H1 (cell line): ENCODE data around the gene CLEC4F. TPM values are rescaled to one million over a fixed set of nuclear protein-coding genes. Genes with fewer than 3 reads are reported as not detected.

ENCODE experiments used
- CTCF ChIA-PET: fragments of 300-600 bp; sonication (Branson Sonifier 250); formaldehyde crosslinking; loops from one replicate; lab custom pipeline; 2021; ENCODE audit not compliant: partially characterized antibody; lab: Charles Lee
- POLR2A ChIA-PET: fragments of 300-600 bp; sonication (Branson Sonifier 250); formaldehyde crosslinking; loops from one replicate; lab custom pipeline; 2021; ENCODE audit warnings: inconsistent platforms; ENCODE audit not compliant: partially characterized antibody; lab: Charles Lee
- DNase-seq, 2 experiments: peaks; one replicate each; pipeline versions ENCODE4 v3.0.0 to v3.0.0-alpha.2; 2010 to 2022; ENCODE audit warnings: low spot score in 2 of 2, low read depth in 1 of 2, mixed read lengths in 1 of 2
- FAIRE-seq: peaks from 2 replicates; lab custom pipeline; 2011; peaks lifted over from hg19 to GRCh38; lab: Jason Lieb, UNC
- H2AFZ ChIP-seq: 2 replicates; pipeline ENCODE4 v1.8.1; 2012; ENCODE audit warnings: low read length, inconsistent platforms
- H2AK5ac ChIP-seq: 2 replicates; pipeline ENCODE4 v1.6.1; 2013; ENCODE audit warnings: low read depth, low read length
- H2BK120ac ChIP-seq: replicated peaks from 2 replicates; pipeline ENCODE3; 2013; ENCODE audit warnings: low read depth, low read length, inconsistent platforms
- H2BK12ac ChIP-seq: 2 replicates; pipeline ENCODE4 v1.6.1; 2013; ENCODE audit warnings: low read depth, low read length
- H2BK15ac ChIP-seq: 2 replicates; pipeline ENCODE4 v1.6.1; 2013; ENCODE audit warnings: low read length
- H2BK20ac ChIP-seq: 2 replicates; pipeline ENCODE4 v1.6.1; 2013; ENCODE audit warnings: low read length
- H2BK5ac ChIP-seq: 2 replicates; pipeline ENCODE4 v1.6.1; 2013; ENCODE audit warnings: low read depth, low read length
- H3K14ac ChIP-seq: 2 replicates; pipeline ENCODE4 v1.6.1; 2013; ENCODE audit warnings: inconsistent platforms; ENCODE audit not compliant: insufficient read length
- H3K18ac ChIP-seq: 2 replicates; pipeline ENCODE4 v1.6.1; 2013; ENCODE audit warnings: low read length; ENCODE audit errors: extremely low read depth
- H3K23ac ChIP-seq: 2 replicates; pipeline ENCODE4 v1.6.1; 2013; ENCODE audit warnings: inconsistent platforms; ENCODE audit not compliant: insufficient read length
- H3K23me2 ChIP-seq: 2 replicates; pipeline ENCODE4 v1.6.1; 2013; ENCODE audit warnings: low read depth, low read length
- H3K27ac ChIP-seq: 2 replicates; pipeline ENCODE4 v1.6.1; 2011; ENCODE audit warnings: low read depth, low read length, inconsistent platforms
- H3K27me3 ChIP-seq, 4 experiments: replicated peaks in 1 of 4; 1 replicate in 1 of 4; 2 replicates in 3 of 4; pipeline versions ENCODE4 v1.6.1 to v1.8.1; 2011 to 2013; ENCODE audit warnings: low read length in 3 of 4, mild to moderate bottlenecking in 3 of 4, inconsistent platforms in 2 of 4, mixed read lengths in 2 of 4, moderate library complexity in 1 of 4; ENCODE audit not compliant: control insufficient read depth in 3 of 4, insufficient read depth in 3 of 4; ENCODE audit errors: extremely low read depth in 1 of 4
- H3K36me3 ChIP-seq, 4 experiments: 2 replicates each; pipeline versions ENCODE4 v1.6.1 to v1.8.1; 2011 to 2013; ENCODE audit warnings: mild to moderate bottlenecking in 4 of 4, low read length in 3 of 4, moderate library complexity in 2 of 4, control low read depth in 1 of 4, inconsistent platforms in 1 of 4; ENCODE audit not compliant: insufficient read depth in 4 of 4, control insufficient read depth in 2 of 4
- H3K4ac ChIP-seq: replicated peaks from 2 replicates; pipeline ENCODE3; 2013; ENCODE audit warnings: low read length, low read depth, mixed read lengths, inconsistent platforms; ENCODE audit not compliant: insufficient read length
- H3K4me1 ChIP-seq, 4 experiments: replicated peaks in 1 of 4; 1 replicate in 1 of 4; 2 replicates in 3 of 4; pipeline versions ENCODE4 v1.6.1 to v1.8.1; 2011 to 2013; ENCODE audit warnings: low read length in 3 of 4, inconsistent platforms in 2 of 4, mixed read lengths in 1 of 4; ENCODE audit not compliant: insufficient read depth in 4 of 4, control insufficient read depth in 3 of 4
- H3K4me2 ChIP-seq, 2 experiments: 2 replicates each; pipeline versions ENCODE4 v1.6.1 to v1.8.1; 2011 to 2013; ENCODE audit warnings: low read depth in 2 of 2, low read length in 2 of 2, control low read depth in 1 of 2, inconsistent platforms in 1 of 2, mild to moderate bottlenecking in 1 of 2; ENCODE audit not compliant: insufficient read depth in 1 of 2
- H3K4me3 ChIP-seq, 4 experiments: fragments of 200-600, 300-600 bp in 1 of 4; sonication (generic), shearing (Covaris generic), sonication (Bioruptor Twin) in 1 of 4; 2 replicates each; pipeline versions ENCODE4 v1.5.1 to v1.8.1; 2011 to 2016; ENCODE audit warnings: low read length in 4 of 4, low read depth in 3 of 4, control low read depth in 2 of 4, inconsistent platforms in 2 of 4, mild to moderate bottlenecking in 2 of 4, mixed read lengths in 1 of 4, moderate library complexity in 1 of 4; ENCODE audit not compliant: insufficient read depth in 2 of 4; ENCODE audit errors: extremely low read depth in 1 of 4
- H3K56ac ChIP-seq: replicated peaks from 2 replicates; pipeline ENCODE3; 2013; ENCODE audit warnings: low read depth, mild to moderate bottlenecking, mixed read lengths, low read length, inconsistent platforms; ENCODE audit not compliant: insufficient read length
- H3K79me1 ChIP-seq: 2 replicates; pipeline ENCODE4 v1.6.1; 2013; ENCODE audit warnings: low read depth, low read length, control low read depth
- H3K79me2 ChIP-seq, 2 experiments: 2 replicates each; pipeline versions ENCODE4 v1.6.1 to v1.8.1; 2012 to 2013; ENCODE audit warnings: low read length in 2 of 2, mild to moderate bottlenecking in 2 of 2, inconsistent platforms in 1 of 2; ENCODE audit not compliant: insufficient read depth in 2 of 2, control insufficient read depth in 1 of 2
- H3K9ac ChIP-seq, 4 experiments: replicated peaks in 1 of 4; 1 replicate in 1 of 4; 2 replicates in 3 of 4; pipeline versions ENCODE4 v1.6.1 to v1.8.1; 2011 to 2013; ENCODE audit warnings: low read depth in 3 of 4, low read length in 3 of 4, control low read depth in 2 of 4, mild to moderate bottlenecking in 2 of 4, moderate library complexity in 2 of 4, inconsistent platforms in 1 of 4; ENCODE audit errors: extremely low read depth in 1 of 4
- H3K9me3 ChIP-seq, 2 experiments: 2 replicates each; pipeline versions ENCODE4 v1.6.1 to v1.8.1; 2012 to 2013; ENCODE audit warnings: mild to moderate bottlenecking in 2 of 2, moderate library complexity in 2 of 2, control low read depth in 1 of 2, inconsistent platforms in 1 of 2, low read depth in 1 of 2, low read length in 1 of 2, mixed read lengths in 1 of 2; ENCODE audit not compliant: insufficient read depth in 2 of 2
- H4K20me1 ChIP-seq, 2 experiments: replicated peaks in 1 of 2; 2 replicates each; pipeline versions ENCODE3 to v1.8.1; 2011 to 2013; ENCODE audit warnings: inconsistent platforms in 2 of 2, low read length in 2 of 2, mild to moderate bottlenecking in 1 of 2; ENCODE audit not compliant: insufficient read depth in 2 of 2, control insufficient read depth in 1 of 2
- H4K5ac ChIP-seq: 2 replicates; pipeline ENCODE4 v1.6.1; 2013; ENCODE audit warnings: low read length, low read depth, mixed read lengths, inconsistent platforms; ENCODE audit not compliant: insufficient read length
- H4K8ac ChIP-seq: 2 replicates; pipeline ENCODE4 v1.8.0; 2013; ENCODE audit warnings: mild to moderate bottlenecking, moderate library complexity, low read length, inconsistent platforms; ENCODE audit not compliant: insufficient read depth; ENCODE audit errors: extremely low read depth
- H4K91ac ChIP-seq: replicated peaks from 2 replicates; pipeline ENCODE3; 2013; ENCODE audit warnings: low read length, mixed read lengths, inconsistent platforms; ENCODE audit not compliant: insufficient read length
- BCL11A ChIP-seq, 2 experiments: IDR thresholded peaks; one replicate each; pipeline ENCODE4 v1.6.1; 2011; ENCODE audit warnings: low read depth in 2 of 2, low read length in 2 of 2, mild to moderate bottlenecking in 2 of 2
- SP4 ChIP-seq: IDR thresholded peaks from 2 replicates; pipeline ENCODE4 v1.6.1; 2012; ENCODE audit warnings: low read length, inconsistent platforms
- WGBS, 2 experiments: shearing (Covaris generic) in 1 of 2; methylation state at CpG; one replicate each; pipeline versions ENCODE4 v1.1.6 to v1.1.7; 2013 to 2015; ENCODE audit warnings: low lambda C conversion rate in 2 of 2, mixed read lengths in 2 of 2, inconsistent platforms in 1 of 2, low coverage in 1 of 2, missing lambda C conversion rate in 1 of 2; ENCODE audit not compliant: insufficient replicate concordance in 2 of 2, insufficient coverage in 1 of 2, insufficient read length in 1 of 2; ENCODE audit errors: extremely low coverage in 1 of 2, missing lambda C conversion rate in 1 of 2; 5-methylcytosine and 5-hydroxymethylcytosine counted together
- polyA plus RNA-seq, 7 experiments: library from polyadenylated mRNA; depleted of rRNA in 3 of 7; stranded (reverse) in 5 of 7; unstranded in 2 of 7; fragments of >200 nt in 5 of 7; fragments of 200-250 nt in 2 of 7; gene quantifications; 1 replicate in 5 of 7; 2 replicates in 1 of 7; 4 replicates in 1 of 7; pipeline versions ENCODE4 v1.2.1 to v1.2.3, GENCODE V29; 2011 to 2013; ENCODE audit warnings: missing spikeins in 2 of 7, mixed read lengths in 2 of 7
- total RNA-seq: library from RNA; stranded (reverse); fragmentation: NEBNext Ultra II Directional; extraction: Animal tissue kit (Norgen Biotek cat#: 25700); gene quantifications from 2 replicates; pipeline ENCODE4 v1.2.1, GENCODE V29; 2021

The CLEC4F gene
- total and polyA plus RNA-seq, 2 of the 8 experiments (the other 6 are each of a cell fraction or from before 2014, with no cell fraction given) = not detected

DNA sequence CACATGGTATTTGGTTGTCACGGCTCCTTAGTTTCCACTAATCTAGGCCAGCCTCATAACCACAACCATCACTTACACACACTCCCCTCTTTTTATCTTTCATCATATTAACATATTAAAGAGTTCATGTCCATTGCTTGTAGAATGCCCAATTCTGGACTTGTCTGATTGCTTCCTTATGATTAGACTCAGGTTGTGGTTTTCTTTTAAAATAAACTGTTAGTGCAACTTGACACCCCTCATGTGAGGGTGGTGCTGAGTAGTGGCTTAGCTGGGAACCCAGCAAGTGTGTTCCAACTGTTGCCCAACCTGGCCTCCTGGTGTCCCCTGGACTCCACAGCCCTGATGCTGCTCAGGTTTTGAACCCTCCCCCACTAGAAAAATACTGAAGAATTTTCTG lies 35.3 kb upstream of the CLEC4F start:
- Histone ChIP-seq H3K9me3 (no peaks in the 10 kb centered on the region), H3K36me3 (no peaks in the 10 kb centered on the region), H2BK5ac (no peak overlapping the region), H4K5ac (no peak overlapping the region), H3K79me2 (no peaks in the 10 kb centered on the region), H3K27me3 (peaks cover 0 to 7% (median 3%) of the 10 kb centered on the region in 4 experiments; a peak in 4 of 7 replicates), H3K56ac (no peak overlapping the region)
- no peak for FAIRE-seq
- TF ChIP-seq BCL11A (IDR thresholded peaks at IDR 0.05; ENCODE audit: low read depth in 2 of 2, low read length in 2 of 2) (no peak), SP4 (no peak)
- TF ChIP-seq, all 59 proteins: peak for 0
- no peak overlapping the region for H4K8ac ChIP-seq
- H3K4ac ChIP-seq = no peak overlapping the region
- 94% methylated on average over 1 of the region's 1 CpG; no CpG with 5 or more reads in 1 of the 2 experiments for WGBS, 2 experiments
- no peak overlapping the region for H3K14ac ChIP-seq
- no peak overlapping the region for H3K4me2 ChIP-seq
- H3K9ac ChIP-seq = no peak overlapping the region
- no peak overlapping the region for H3K23ac ChIP-seq
- H3K4me3 ChIP-seq = no peak overlapping the region
- H2BK12ac ChIP-seq = no peak overlapping the region
- no peak overlapping the region for H2BK15ac ChIP-seq
- ChIA-PET POLR2A (no interaction called here), CTCF (interaction anchor here (1.4 to 3.0 kb wide), 4 partner anchors 9 to 105 kb away, joined by 3 to 24 read pairs (median 10); no protein-coding TSS in a partner anchor)
- H3K79me1 ChIP-seq = no peaks in the 10 kb centered on the region
- no peak overlapping the region for H2AFZ ChIP-seq
- H3K27ac ChIP-seq = no peak overlapping the region
- H3K18ac ChIP-seq = no peak overlapping the region
- H4K91ac ChIP-seq = no peak overlapping the region
- no peaks in the 10 kb centered on the region for H3K4me1 ChIP-seq
- no peak overlapping the region for H2AK5ac ChIP-seq
- no peak overlapping the region for H2BK20ac ChIP-seq
- H2BK120ac ChIP-seq = no peak overlapping the region
- H3K23me2 ChIP-seq = no peaks in the 10 kb centered on the region
- no peak for DNase-seq
- no peaks in the 10 kb centered on the region for H4K20me1 ChIP-seq
